Measurements from ENCODE around the gene AOPEP.

Gene AOPEP

GRCh38 chr9:94767331-94768072 lies 41.0 kb downstream of the AOPEP start:
- no peak for DNase-seq

GRCh38 chr9:94768766-94769165 lies 42.3 kb downstream of the AOPEP start:
- DNase-seq: no peak

- DNase-seq: no peak
Measured at GRCh38 chr9:94770334-94770733, 43.8 kb downstream of the AOPEP start.

GRCh38 chr9:94771096-94771495 lies 44.6 kb downstream of the AOPEP start:
- no peak for DNase-seq

- DNase-seq: no peak
Measured at GRCh38 chr9:94772144-94772543, 45.6 kb downstream of the AOPEP start.

- DNase-seq: no peak
Measured at GRCh38 chr9:94772639-94773303, 46.3 kb downstream of the AOPEP start.

GRCh38 chr9:94773655-94774054 lies 47.2 kb downstream of the AOPEP start:
- no peak for DNase-seq

GRCh38 chr9:94778013-94778412 lies 51.5 kb downstream of the AOPEP start:
- no peak for DNase-seq

GRCh38 chr9:94779031-94779430 lies 52.5 kb downstream of the AOPEP start:
- no peak for DNase-seq

GRCh38 chr9:94779693-94780290 lies 53.3 kb downstream of the AOPEP start:
- no peak for DNase-seq

- no peak for DNase-seq
Measured at GRCh38 chr9:94780516-94780950, 54.0 kb downstream of the AOPEP start.

GRCh38 chr9:94782355-94783101 lies 56.0 kb downstream of the AOPEP start:
- DNase-seq: no peak

- DNase-seq: peak; percentile 2
Measured at GRCh38 chr9:94783102-94783682, 56.7 kb downstream of the AOPEP start.

- no peak for DNase-seq
Measured at GRCh38 chr9:94783928-94784327, 57.4 kb downstream of the AOPEP start.

- DNase-seq: no peak
Measured at GRCh38 chr9:94785215-94786169, 59.0 kb downstream of the AOPEP start.

- DNase-seq: no peak
Measured at GRCh38 chr9:94786586-94786985, 60.1 kb downstream of the AOPEP start.

- DNase-seq: no peak
Measured at GRCh38 chr9:94787266-94787665, 60.8 kb downstream of the AOPEP start.

GRCh38 chr9:94788570-94789105 lies 62.1 kb downstream of the AOPEP start:
- DNase-seq: no peak

GRCh38 chr9:94791435-94791834 lies 64.9 kb downstream of the AOPEP start:
- DNase-seq: no peak

- no peak for DNase-seq
Measured at GRCh38 chr9:94792511-94792910, 66.0 kb downstream of the AOPEP start.

GRCh38 chr9:94794476-94795167 lies 68.1 kb downstream of the AOPEP start:
- DNase-seq: no peak
